Activated CD8-positive, alpha-beta memory T cell treated with anti-CD3 and anti-CD28 coated beads, Interleukin-2, amount 10 ng/mL, durations not matched to agents 7 days and 5 days (primary cell): Measurements from ENCODE around the gene DIP2B. TPM values are rescaled to one million over a fixed set of nuclear protein-coding genes. Genes with fewer than 3 reads are reported as not detected.
"Not testable (repeated sequence)": the region's sequence is repeated elsewhere in the genome, so short reads cannot be mapped to it uniquely, and the experiment has no call there.

Experiments
- ATAC-seq: fragments of 150-1000 bp; cut with Tn5 transposase; one replicate; pipeline ENCODE4 v1.10.0; 2021; ENCODE audit warnings: moderate library complexity
- CTCF ChIA-PET: fragments of 350-600 bp; sonication (Branson Sonifier 250); formaldehyde crosslinking; loops from one replicate; lab custom pipeline; 2021; ENCODE audit warnings: antibody characterized with exemption; lab: Charles Lee
- DNase-seq: peaks from one replicate; pipeline ENCODE4 v3.0.0-alpha.2; 2020
- H3K27ac Mint-ChIP-seq: one replicate; pipeline ENCODE4 v1.8.0; 2021; ENCODE audit warnings: mild to moderate bottlenecking, mixed read lengths
- H3K27me3 Mint-ChIP-seq: one replicate; pipeline ENCODE4 v1.8.0; 2021; ENCODE audit warnings: mixed read lengths
- H3K36me3 Mint-ChIP-seq: one replicate; pipeline ENCODE4 v1.8.0; 2021; ENCODE audit warnings: mild to moderate bottlenecking, mixed read lengths
- H3K4me1 Mint-ChIP-seq: one replicate; pipeline ENCODE4 v1.8.0; 2021; ENCODE audit warnings: mixed read lengths
- H3K4me3 Mint-ChIP-seq: one replicate; pipeline ENCODE4 v1.8.0; 2021; ENCODE audit warnings: mild to moderate bottlenecking, moderate library complexity, mixed read lengths
- H3K9me3 Mint-ChIP-seq: one replicate; pipeline ENCODE4 v1.8.0; 2022; ENCODE audit warnings: low read depth, mixed read lengths
- total RNA-seq, 2 experiments: library from RNA; stranded (reverse); gene quantifications; one replicate each; pipeline ENCODE4 v1.2.3, GENCODE V29; 2021

DIP2B gene
- total RNA-seq, 2 experiments from 2014 or later, result 14.7 to 14.8 TPM

- Mint-ChIP-seq H3K36me3 (peaks cover 28% of the 10 kb centered on the region), H3K27ac (no peak overlapping the region), H3K9me3 (no peaks in the 10 kb centered on the region), H3K4me1 (peaks cover 31% of the 10 kb centered on the region), H3K27me3 (no peaks in the 10 kb centered on the region), H3K4me3 (no peak overlapping the region)
- no peak for DNase-seq
- ATAC-seq, result no peak
- CTCF ChIA-PET, result interaction anchor here (1.0 to 2.1 kb wide), 4 partner anchors 8 to 114 kb away, joined by 3 to 7 read pairs (median 4); no protein-coding TSS in a partner anchor
Observed at GRCh38 chr12:50524621-50525020, 19.8 kb downstream of the DIP2B start.

- CTCF ChIA-PET, result interaction anchor here (0.7 to 1.3 kb wide), 2 partner anchors 109 to 252 kb away, joined by 3 to 4 read pairs; no protein-coding TSS in a partner anchor
- no peak overlapping the region for H3K27ac Mint-ChIP-seq
Observed at GRCh38 chr12:50525422-50525821, 20.6 kb downstream of the DIP2B start.

DNA sequence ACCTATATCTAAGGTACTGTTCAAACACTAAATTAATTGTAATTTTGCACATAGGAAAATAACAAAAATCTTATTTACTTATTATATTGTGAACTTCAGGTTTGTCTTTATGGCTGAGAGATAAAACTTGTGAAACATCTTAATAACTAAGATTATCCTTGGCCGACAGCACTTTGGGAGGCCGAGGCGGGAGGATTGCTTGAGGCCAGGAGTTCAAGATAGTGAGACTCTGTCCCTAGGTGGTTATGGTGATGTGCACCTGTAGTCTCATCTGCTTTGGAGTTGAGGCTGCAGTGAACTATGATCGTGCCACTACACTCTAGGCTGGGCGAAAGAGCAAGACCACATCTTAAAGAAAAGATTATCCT, 22.6 kb downstream of the DIP2B start:
- no peaks in the 10 kb centered on the region for H3K9me3 Mint-ChIP-seq
- peaks cover 22% of the 10 kb centered on the region for H3K4me1 Mint-ChIP-seq
- ATAC-seq, result no peak
- DNase-seq, result no peak
- peaks cover 23% of the 10 kb centered on the region for H3K36me3 Mint-ChIP-seq
- no peak overlapping the region for H3K27ac Mint-ChIP-seq
- no peak overlapping the region for H3K4me3 Mint-ChIP-seq
- H3K27me3 Mint-ChIP-seq, result no peaks in the 10 kb centered on the region
- CTCF ChIA-PET, result no interaction called here

More at GRCh38 chr12:50525422-50525821, 20.6 kb downstream of the DIP2B start:
- H3K36me3 Mint-ChIP-seq, result peaks cover 28% of the 10 kb centered on the region
- H3K27me3 Mint-ChIP-seq, result no peaks in the 10 kb centered on the region
- peaks cover 26% of the 10 kb centered on the region for H3K4me1 Mint-ChIP-seq
- H3K9me3 Mint-ChIP-seq, result no peaks in the 10 kb centered on the region
- DNase-seq (no peak), ATAC-seq (no peak)
- H3K4me3 Mint-ChIP-seq, result no peak overlapping the region

DNA sequence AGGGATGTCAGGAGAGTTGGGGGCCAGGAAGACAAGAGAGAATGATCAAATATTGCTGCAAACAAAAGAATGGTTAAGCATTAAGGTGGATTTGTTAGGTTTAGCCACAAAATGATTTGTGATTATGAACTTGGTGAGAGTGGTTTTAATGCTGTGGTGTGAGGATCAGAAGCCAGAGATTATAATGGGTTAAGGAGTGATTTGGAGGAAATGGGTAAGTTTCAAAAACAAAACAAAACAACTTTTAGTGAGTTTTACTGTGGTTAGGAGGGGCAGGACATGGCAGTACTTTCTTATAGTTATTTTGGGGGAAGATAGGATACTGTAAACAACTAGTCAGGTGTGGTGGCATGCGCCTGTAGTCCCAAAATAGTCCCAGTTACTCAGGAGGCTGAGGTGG, 24.0 kb downstream of the DIP2B start:
- peaks cover 22% of the 10 kb centered on the region for H3K4me1 Mint-ChIP-seq
- no peaks in the 10 kb centered on the region for H3K27me3 Mint-ChIP-seq
- DNase-seq, result no peak
- H3K27ac Mint-ChIP-seq, result peak overlapping the region; percentile 53
- no peaks in the 10 kb centered on the region for H3K9me3 Mint-ChIP-seq
- CTCF ChIA-PET, result no interaction called here
- ATAC-seq, result no peak
- peaks cover 15% of the 10 kb centered on the region for H3K36me3 Mint-ChIP-seq
- H3K4me3 Mint-ChIP-seq, result no peak overlapping the region

DNA sequence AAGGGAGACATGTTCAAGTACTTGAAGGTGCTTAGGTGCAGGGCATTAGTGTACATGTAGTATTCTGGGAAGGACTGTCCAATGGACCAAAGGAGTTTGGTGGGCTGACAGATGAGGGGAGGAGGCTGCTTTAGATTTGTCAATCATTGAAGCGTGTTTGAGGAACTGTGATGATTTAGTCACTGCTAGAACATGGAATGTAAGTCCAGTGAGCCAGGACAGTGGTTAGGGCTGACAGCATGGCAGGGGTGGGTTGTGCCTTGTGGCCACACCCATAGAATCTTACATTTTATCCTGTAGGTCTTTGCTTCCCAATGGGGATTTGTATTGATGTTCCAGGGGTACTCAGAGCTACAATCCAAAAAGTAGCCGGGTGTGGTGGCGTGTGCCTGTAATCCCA, 24.6 kb downstream of the DIP2B start:
- Mint-ChIP-seq H3K36me3 (peaks cover 12% of the 10 kb centered on the region), H3K27ac (no peak overlapping the region), H3K27me3 (no peaks in the 10 kb centered on the region), H3K9me3 (no peaks in the 10 kb centered on the region), H3K4me3 (no peak overlapping the region), H3K4me1 (peaks cover 19% of the 10 kb centered on the region)
- CTCF ChIA-PET, result no interaction called here
- ATAC-seq, result no peak
- no peak for DNase-seq

DNA sequence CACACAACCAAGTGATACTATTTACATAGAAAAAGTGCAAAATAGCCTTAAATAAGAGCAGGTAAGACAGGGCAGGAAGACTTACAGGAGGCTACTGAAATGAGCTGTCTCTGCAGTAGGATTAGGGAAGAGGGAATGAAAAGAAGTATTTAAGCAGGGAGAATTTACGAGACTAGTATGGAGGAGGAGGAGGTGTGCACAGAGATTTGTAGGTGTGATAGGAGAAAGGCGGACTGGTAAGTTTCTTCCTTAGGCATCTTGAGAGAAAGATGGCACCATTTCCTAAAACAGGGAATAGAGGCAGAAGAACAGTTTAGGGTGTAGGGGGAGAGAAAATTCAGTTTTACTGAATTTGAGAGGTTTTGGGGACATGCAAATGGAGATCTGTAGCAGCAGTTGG, 25.7 kb downstream of the DIP2B start:
- H3K9me3 Mint-ChIP-seq, result no peaks in the 10 kb centered on the region
- H3K27me3 Mint-ChIP-seq, result no peaks in the 10 kb centered on the region
- no peak overlapping the region for H3K4me3 Mint-ChIP-seq
- peaks cover 12% of the 10 kb centered on the region for H3K36me3 Mint-ChIP-seq
- H3K4me1 Mint-ChIP-seq, result peaks cover 21% of the 10 kb centered on the region
- no peak overlapping the region for H3K27ac Mint-ChIP-seq
- DNase-seq (no peak), ATAC-seq (no peak)
- CTCF ChIA-PET, result interaction anchor here (0.5 to 2.0 kb wide), 2 partner anchors 10 to 108 kb away, joined by 3 to 4 read pairs; no protein-coding TSS in a partner anchor

DNA sequence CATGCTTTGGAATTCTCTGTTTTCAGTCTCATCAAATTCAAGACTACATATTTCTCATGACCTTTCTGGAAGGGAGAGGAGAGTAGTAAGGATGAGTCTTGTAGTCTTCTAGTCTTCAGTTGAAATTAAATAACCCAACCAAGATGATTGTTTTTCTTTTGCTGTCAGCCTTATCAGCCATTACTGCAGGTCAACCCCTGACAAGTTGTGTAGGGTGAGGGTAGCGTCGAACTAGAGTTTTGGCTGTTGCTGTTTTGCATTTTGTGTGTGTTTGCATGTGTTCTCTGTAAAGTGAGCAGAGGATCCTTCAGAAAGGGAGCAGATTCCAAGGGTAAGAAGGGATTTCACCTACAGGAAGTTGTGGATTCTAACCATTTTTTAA, 28.4 kb downstream of the DIP2B start:
- no peaks in the 10 kb centered on the region for H3K9me3 Mint-ChIP-seq
- DNase-seq (no peak), ATAC-seq (peak; percentile 8)
- no peak overlapping the region for H3K27ac Mint-ChIP-seq
- CTCF ChIA-PET, result interaction anchor here (1.0 to 1.7 kb wide), 2 partner anchors 9 to 28 kb away, joined by 5 to 7 read pairs; partner anchors contain the start of gene DIP2B
- H3K4me1 Mint-ChIP-seq, result peaks cover 27% of the 10 kb centered on the region
- no peaks in the 10 kb centered on the region for H3K27me3 Mint-ChIP-seq
- peaks cover 6% of the 10 kb centered on the region for H3K36me3 Mint-ChIP-seq
- no peak overlapping the region for H3K4me3 Mint-ChIP-seq

- Mint-ChIP-seq H3K27me3 (no peaks in the 10 kb centered on the region), H3K27ac (no peak overlapping the region), H3K9me3 (no peaks in the 10 kb centered on the region), H3K4me1 (peaks cover 19% of the 10 kb centered on the region), H3K36me3 (peaks cover 6% of the 10 kb centered on the region), H3K4me3 (no peak overlapping the region)
- ATAC-seq (no peak), DNase-seq (no peak)
- CTCF ChIA-PET, result interaction anchor here (1.0 to 1.1 kb wide), 2 partner anchors 29 to 30 kb away, joined by 3 read pairs; partner anchors contain the start of gene DIP2B
Observed at GRCh38 chr12:50533971-50534370, 29.2 kb downstream of the DIP2B start.

DNA sequence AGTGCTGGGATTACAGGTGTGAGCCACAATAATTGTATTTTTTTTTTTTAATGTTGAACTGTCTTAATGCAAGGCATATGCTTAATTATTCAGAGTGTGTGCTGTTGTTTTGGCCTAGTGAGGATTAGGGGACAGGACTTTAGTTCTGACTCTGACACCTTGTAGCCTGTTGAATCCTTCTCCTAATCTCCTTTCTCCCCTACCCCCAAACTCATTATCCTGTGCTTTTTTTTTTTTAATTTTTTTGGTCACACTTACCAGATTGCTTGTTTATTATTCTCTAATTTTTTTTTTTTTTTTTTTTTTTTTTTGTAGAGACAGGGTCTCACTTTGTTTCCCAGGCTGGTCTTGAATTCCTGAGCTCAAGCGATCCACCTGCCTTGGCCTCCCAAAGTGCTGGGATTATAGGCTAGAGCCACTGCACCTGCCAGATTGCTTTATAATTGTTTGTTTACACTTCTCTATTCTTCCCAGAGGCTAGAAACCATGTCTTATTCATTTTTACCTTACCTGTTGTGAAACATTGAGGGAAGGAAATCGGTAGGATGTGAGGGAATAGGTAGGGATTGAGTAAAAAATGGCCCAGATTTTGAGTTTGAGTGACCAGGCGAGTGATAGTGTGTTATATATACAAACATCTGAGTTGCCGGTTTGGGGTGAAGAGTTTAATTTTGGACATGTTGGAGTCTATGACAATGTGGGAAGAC, 32.2 kb downstream of the DIP2B start:
- DNase-seq (no peak), ATAC-seq (no peak)
- Mint-ChIP-seq H3K4me1 (peaks cover 16% of the 10 kb centered on the region), H3K27me3 (no peaks in the 10 kb centered on the region), H3K4me3 (no peak overlapping the region), H3K36me3 (peaks cover 5% of the 10 kb centered on the region), H3K27ac (no peak overlapping the region), H3K9me3 (no peaks in the 10 kb centered on the region)
- CTCF ChIA-PET, result interaction anchor here (3.0 kb wide), 1 partner anchor 32 kb away, joined by 13 read pairs; the partner anchor contains the start of gene DIP2B

DNA sequence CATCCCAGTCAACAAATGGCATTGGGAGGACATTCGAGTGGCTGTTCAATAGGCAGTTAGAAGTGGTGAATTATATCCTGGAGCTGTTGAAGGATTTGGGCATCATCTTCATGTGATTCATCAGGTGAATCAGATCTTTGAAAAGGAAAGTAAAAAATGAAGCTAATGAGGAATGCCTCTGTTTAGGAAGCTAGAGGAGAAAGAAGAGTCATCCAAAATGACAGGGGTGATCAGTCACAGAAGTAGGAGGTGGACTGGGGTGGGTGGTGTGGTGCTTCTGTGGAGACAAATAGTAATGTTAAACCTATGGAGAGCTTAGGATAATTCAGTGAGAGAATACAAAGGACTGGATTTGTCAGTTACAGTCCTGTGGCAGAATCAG, 32.7 kb downstream of the DIP2B start:
- no peak overlapping the region for H3K27ac Mint-ChIP-seq
- peaks cover 20% of the 10 kb centered on the region for H3K4me1 Mint-ChIP-seq
- H3K9me3 Mint-ChIP-seq, result no peaks in the 10 kb centered on the region
- DNase-seq, result no peak
- H3K27me3 Mint-ChIP-seq, result no peaks in the 10 kb centered on the region
- ATAC-seq, result no peak
- no peak overlapping the region for H3K4me3 Mint-ChIP-seq
- H3K36me3 Mint-ChIP-seq, result peaks cover 5% of the 10 kb centered on the region
- CTCF ChIA-PET, result interaction anchor here (3.0 kb wide), 1 partner anchor 33 kb away, joined by 13 read pairs; the partner anchor contains the start of gene DIP2B

DNA sequence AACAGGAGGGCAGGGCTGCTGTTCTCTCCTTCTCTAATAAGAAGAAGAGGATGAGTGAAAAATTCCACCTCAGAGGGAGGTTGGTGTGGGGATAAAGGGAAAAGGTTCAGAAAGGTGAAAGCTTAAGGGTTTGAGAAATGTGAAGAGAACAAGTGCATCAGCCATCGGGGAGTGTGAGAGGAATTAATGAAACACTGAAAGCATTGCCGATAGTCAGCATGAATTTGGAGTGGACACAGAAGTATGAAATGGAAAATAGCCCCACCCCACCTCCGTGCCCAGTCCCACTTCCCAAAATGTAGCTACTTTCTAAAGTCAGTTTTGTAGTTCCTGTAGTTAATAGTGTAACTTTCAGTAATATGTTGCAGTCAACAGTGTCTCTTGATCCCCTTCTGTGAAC, 33.4 kb downstream of the DIP2B start:
- ATAC-seq, result no peak
- H3K9me3 Mint-ChIP-seq, result no peaks in the 10 kb centered on the region
- no peak for DNase-seq
- CTCF ChIA-PET, result interaction anchor here (3.0 kb wide), 1 partner anchor 34 kb away, joined by 13 read pairs; the partner anchor contains the start of gene DIP2B
- no peak overlapping the region for H3K4me3 Mint-ChIP-seq
- peaks cover 5% of the 10 kb centered on the region for H3K36me3 Mint-ChIP-seq
- H3K4me1 Mint-ChIP-seq, result peaks cover 24% of the 10 kb centered on the region
- H3K27ac Mint-ChIP-seq, result peak overlapping the region; percentile 5
- H3K27me3 Mint-ChIP-seq, result no peaks in the 10 kb centered on the region

DNA sequence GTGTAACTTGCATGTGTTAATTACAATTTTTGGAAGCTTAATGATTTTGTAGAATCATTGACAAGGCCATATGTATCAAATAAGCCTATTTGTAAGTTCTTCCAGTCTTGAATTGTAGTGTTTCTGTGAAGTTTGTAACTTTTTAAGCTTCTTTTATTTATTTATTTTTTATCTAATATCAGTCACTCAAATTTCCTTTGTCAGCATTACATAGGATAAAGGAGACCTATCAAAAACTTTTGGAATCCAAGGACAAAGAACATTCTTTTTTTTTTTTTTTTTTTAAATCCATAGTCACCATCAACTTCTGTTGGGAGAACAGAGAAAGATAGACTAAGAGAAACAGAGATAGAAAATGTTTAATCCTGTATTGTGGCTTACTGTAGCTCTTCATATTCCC, 36.4 kb downstream of the DIP2B start:
- CTCF ChIA-PET, result interaction anchor here (0.8 kb wide), 1 partner anchor 10 kb away, joined by 4 read pairs; no protein-coding TSS in a partner anchor
- H3K36me3 Mint-ChIP-seq, result peaks cover 3% of the 10 kb centered on the region
- DNase-seq (no peak), ATAC-seq (no peak)
- no peaks in the 10 kb centered on the region for H3K27me3 Mint-ChIP-seq
- H3K4me3 Mint-ChIP-seq, result no peak overlapping the region
- no peak overlapping the region for H3K27ac Mint-ChIP-seq
- H3K9me3 Mint-ChIP-seq, result no peaks in the 10 kb centered on the region
- H3K4me1 Mint-ChIP-seq, result peaks cover 21% of the 10 kb centered on the region

DNA sequence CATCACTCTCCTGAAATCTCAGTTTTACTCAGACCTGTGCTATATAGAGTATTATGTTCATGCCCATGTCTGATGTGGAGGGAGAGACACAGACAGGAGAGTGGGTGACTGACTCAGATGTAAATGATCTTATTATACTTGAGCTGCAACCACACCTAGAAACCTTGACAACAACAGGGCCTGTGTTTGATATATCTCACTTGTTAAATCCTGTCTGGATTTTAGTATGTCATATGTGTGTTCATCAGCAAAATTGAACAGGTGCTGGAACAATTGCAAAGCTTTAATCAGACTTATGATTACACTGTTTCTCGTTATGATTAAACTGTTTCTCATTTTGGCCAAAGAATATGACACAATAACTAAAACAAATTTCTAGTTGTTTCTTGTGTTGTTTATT, 37.7 kb downstream of the DIP2B start:
- no peaks in the 10 kb centered on the region for H3K27me3 Mint-ChIP-seq
- DNase-seq (no peak), ATAC-seq (peak; percentile 87)
- H3K4me3 Mint-ChIP-seq, result no peak overlapping the region
- H3K9me3 Mint-ChIP-seq, result no peaks in the 10 kb centered on the region
- peaks cover 2% of the 10 kb centered on the region for H3K36me3 Mint-ChIP-seq
- CTCF ChIA-PET, result interaction anchor here (0.7 to 1.6 kb wide), 3 partner anchors 36 to 322 kb away, joined by 3 to 4 read pairs (median 3); no protein-coding TSS in a partner anchor
- no peak overlapping the region for H3K27ac Mint-ChIP-seq
- H3K4me1 Mint-ChIP-seq, result peaks cover 16% of the 10 kb centered on the region

- CTCF ChIA-PET, result interaction anchor here (0.7 to 1.6 kb wide), 2 partner anchors 38 to 323 kb away, joined by 3 to 4 read pairs; no protein-coding TSS in a partner anchor
- not testable (repeated sequence) for ATAC-seq, H3K36me3 Mint-ChIP-seq, H3K4me3 Mint-ChIP-seq, DNase-seq, H3K27ac Mint-ChIP-seq, H3K27me3 Mint-ChIP-seq, H3K9me3 Mint-ChIP-seq
- peaks cover 10% of the 10 kb centered on the region for H3K4me1 Mint-ChIP-seq
Observed at GRCh38 chr12:50543188-50543587, 38.4 kb downstream of the DIP2B start.
